HFFc6 (cell line): ENCODE measurements around the gene ELMO1. TPM values are rescaled to one million over a fixed set of nuclear protein-coding genes. Genes with fewer than 3 reads are reported as not detected.

Experiments
- DNase-seq: peaks from one replicate; pipeline ENCODE4 v3.0.0-alpha.2; 2018
- H3K27ac Mint-ChIP-seq: 2 replicates; pipeline ENCODE4 v1.8.0; 2020; ENCODE audit warnings: mild to moderate bottlenecking, mixed read lengths
- H3K27me3 Mint-ChIP-seq: 2 replicates; pipeline ENCODE4 v1.8.0; 2021; ENCODE audit warnings: mild to moderate bottlenecking, moderate library complexity, mixed read lengths; ENCODE audit not compliant: insufficient read depth
- H3K36me3 Mint-ChIP-seq: 2 replicates; pipeline ENCODE4 v1.8.0; 2021; ENCODE audit warnings: low read depth, mixed read lengths
- H3K4me1 Mint-ChIP-seq: 2 replicates; pipeline ENCODE4 v1.8.0; 2020; ENCODE audit warnings: low read depth, mixed read lengths
- H3K4me3 Mint-ChIP-seq: 2 replicates; pipeline ENCODE4 v1.8.0; 2020; ENCODE audit warnings: mild to moderate bottlenecking, moderate library complexity, mixed read lengths
- H3K9me3 Mint-ChIP-seq: 2 replicates; pipeline ENCODE4 v1.8.0; 2020; ENCODE audit warnings: mild to moderate bottlenecking, mixed read lengths
- CTCF ChIP-seq: fragments of 200-600 bp; sonication (generic); IDR thresholded peaks from 2 replicates; pipeline ENCODE4 v1.5.0; 2021; ENCODE audit warnings: antibody characterized with exemption, mild to moderate bottlenecking
- total RNA-seq, 6 experiments: library from RNA; stranded (reverse); fragmentation: NEBNext Ultra II Directional; extraction: Animal tissue kit (Norgen Biotek cat#: 25700); gene quantifications; 2 replicates in 1 of 6; 3 replicates in 5 of 6; pipeline ENCODE4 v1.2.3, GENCODE V29; 2021

Gene ELMO1
- total RNA-seq, 6 experiments from 2014 or later = not detected

- peaks cover 64% of the 10 kb centered on the region for H3K9me3 Mint-ChIP-seq
Measured at GRCh38 chr7:36862771-36863261, 585.8 kb downstream of the ELMO1 start.

GRCh38 chr7:36861656-36862055, 587.0 kb downstream of the ELMO1 start:
- no peak for TF ChIP-seq CTCF
- DNase-seq = no peak
- no peaks in the 10 kb centered on the region for H3K36me3 Mint-ChIP-seq

More at GRCh38 chr7:36862771-36863261, 585.8 kb downstream of the ELMO1 start:
- TF ChIP-seq CTCF = no peak
- DNase-seq = no peak
- no peak overlapping the region for H3K27ac Mint-ChIP-seq
- H3K4me1 Mint-ChIP-seq = no peaks in the 10 kb centered on the region
- H3K4me3 Mint-ChIP-seq = no peak overlapping the region
- no peaks in the 10 kb centered on the region for H3K36me3 Mint-ChIP-seq
- H3K27me3 Mint-ChIP-seq = no peaks in the 10 kb centered on the region

GRCh38 chr7:36860681-36861080, 588.0 kb downstream of the ELMO1 start:
- Mint-ChIP-seq H3K27me3 (no peaks in the 10 kb centered on the region), H3K27ac (no peak overlapping the region), H3K4me3 (no peak overlapping the region), H3K9me3 (peaks cover 67% of the 10 kb centered on the region), H3K4me1 (no peaks in the 10 kb centered on the region), H3K36me3 (no peaks in the 10 kb centered on the region)
- DNase-seq = no peak
- TF ChIP-seq CTCF = no peak

More at GRCh38 chr7:36861656-36862055, 587.0 kb downstream of the ELMO1 start:
- H3K9me3 Mint-ChIP-seq = peaks cover 62% of the 10 kb centered on the region
- no peak overlapping the region for H3K4me3 Mint-ChIP-seq
- no peaks in the 10 kb centered on the region for H3K4me1 Mint-ChIP-seq
- no peaks in the 10 kb centered on the region for H3K27me3 Mint-ChIP-seq
- no peak overlapping the region for H3K27ac Mint-ChIP-seq

- no peaks in the 10 kb centered on the region; the same call in 1 of the 2 replicates for H3K27me3 Mint-ChIP-seq
- H3K27ac Mint-ChIP-seq = no peak overlapping the region
- no peak for DNase-seq
- H3K9me3 Mint-ChIP-seq = peaks cover 62% of the 10 kb centered on the region
- H3K4me3 Mint-ChIP-seq = no peak overlapping the region
- TF ChIP-seq CTCF = no peak
- no peaks in the 10 kb centered on the region for H3K4me1 Mint-ChIP-seq
- H3K36me3 Mint-ChIP-seq = peaks cover 6% of the 10 kb centered on the region
Measured at GRCh38 chr7:36855330-36855729, 593.3 kb downstream of the ELMO1 start.

GRCh38 chr7:36854652-36855051, 594.0 kb downstream of the ELMO1 start:
- no peak for TF ChIP-seq CTCF
- no peak overlapping the region for H3K4me3 Mint-ChIP-seq
- no peaks in the 10 kb centered on the region for H3K4me1 Mint-ChIP-seq
- H3K36me3 Mint-ChIP-seq = peaks cover 6% of the 10 kb centered on the region
- DNase-seq = no peak
- H3K27me3 Mint-ChIP-seq = no peaks in the 10 kb centered on the region; the same call in 1 of the 2 replicates
- no peak overlapping the region for H3K27ac Mint-ChIP-seq
- H3K9me3 Mint-ChIP-seq = peaks cover 58% of the 10 kb centered on the region

GRCh38 chr7:36852931-36853330, 595.7 kb downstream of the ELMO1 start:
- Mint-ChIP-seq H3K36me3 (peaks cover 6% of the 10 kb centered on the region), H3K4me1 (no peaks in the 10 kb centered on the region), H3K27ac (no peak overlapping the region), H3K4me3 (no peak overlapping the region), H3K9me3 (peaks cover 51% of the 10 kb centered on the region), H3K27me3 (no peaks in the 10 kb centered on the region; the same call in 1 of the 2 replicates)
- no peak for DNase-seq
- no peak for TF ChIP-seq CTCF
